CD4-positive, alpha-beta T cell treated with Interleukin-21 for 1 hour (primary cell): ENCODE results near the gene FTCD.
"Not testable (repeated sequence)": the region's sequence is repeated elsewhere in the genome, so short reads cannot be mapped to it uniquely, and the experiment has no call there.

Experiments used
- DNase-seq: peaks from one replicate; pipeline ENCODE4 v3.0.0-alpha.2; 2020

FTCD gene

DNA sequence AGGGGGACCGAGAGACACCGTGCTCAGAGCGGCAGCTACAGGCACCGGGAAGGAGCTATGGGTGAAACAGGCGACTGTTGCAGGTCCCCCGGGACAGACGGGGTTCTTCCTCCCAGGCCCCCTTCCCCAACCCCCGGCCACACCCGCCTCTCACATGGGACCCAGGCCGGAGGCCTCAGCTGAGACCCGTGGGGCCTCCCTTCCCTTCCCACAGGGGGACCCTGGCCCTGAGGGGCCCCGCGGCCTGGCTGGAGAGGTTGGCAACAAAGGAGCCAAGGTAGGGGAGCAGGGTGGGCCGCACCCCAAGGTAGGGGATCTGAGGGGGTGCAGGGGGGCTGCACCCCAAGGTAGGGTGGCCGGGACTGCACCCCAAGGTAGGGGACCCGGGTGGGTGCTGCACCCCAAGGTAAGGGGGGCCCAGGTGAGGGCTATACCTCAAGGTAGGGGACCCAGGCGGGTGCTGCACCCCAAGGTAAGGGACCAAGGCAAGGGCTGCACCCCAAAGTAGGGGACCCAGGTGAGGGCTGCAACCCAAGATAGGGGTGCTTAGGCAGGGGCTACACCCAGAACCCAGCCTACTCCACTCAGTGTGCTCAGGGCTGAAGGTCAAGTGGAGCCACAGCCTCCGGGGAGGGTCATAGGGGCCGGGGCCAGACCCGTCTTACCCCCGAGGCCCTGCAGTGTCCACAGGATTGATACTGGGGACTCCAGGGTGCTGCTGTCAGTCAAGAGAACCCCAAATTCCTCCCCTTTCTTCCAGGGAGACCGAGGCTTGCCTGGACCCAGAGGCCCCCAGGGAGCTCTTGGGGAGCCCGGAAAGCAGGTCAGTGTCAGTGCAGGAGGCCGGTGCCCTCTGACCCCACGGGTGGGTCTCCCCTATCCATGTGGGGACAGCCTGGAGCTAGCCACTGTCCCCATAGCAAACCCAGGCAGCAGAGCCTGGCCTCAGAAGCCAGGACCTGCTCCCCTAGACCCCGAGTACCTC, 34.8 kb downstream of the FTCD start:
- no peak for DNase-seq

DNA sequence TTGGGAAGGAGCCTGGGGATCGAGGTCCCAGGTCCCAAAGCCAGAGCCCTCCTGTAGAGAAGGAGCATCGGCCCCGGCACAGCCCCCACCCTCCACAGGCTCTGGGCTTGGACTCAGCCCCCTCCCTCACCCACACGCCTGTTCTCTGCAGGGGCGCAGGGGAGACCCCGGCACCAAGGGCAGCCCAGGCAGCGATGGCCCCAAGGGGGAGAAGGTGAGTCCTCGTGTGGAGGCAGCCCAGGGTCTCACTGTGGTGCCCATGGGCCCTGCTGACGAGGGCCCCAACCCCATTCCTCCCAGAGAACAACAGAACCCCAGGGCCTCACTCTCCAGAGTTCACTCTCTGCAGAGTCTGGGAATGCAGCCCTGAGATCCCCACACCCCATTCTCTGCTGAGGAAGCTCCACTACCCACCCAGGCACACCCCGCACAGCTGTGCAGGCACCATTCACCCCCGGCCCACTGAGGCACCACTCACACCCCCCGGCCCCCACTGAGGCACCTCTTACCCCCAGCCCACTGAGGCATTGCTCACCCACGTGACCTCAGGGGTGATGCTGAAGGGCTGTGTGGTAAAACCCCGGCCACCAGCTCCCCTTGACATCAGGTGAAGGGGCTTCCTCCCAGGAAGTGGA, 35.6 kb downstream of the FTCD start:
- no peak for DNase-seq

- DNase-seq: no peak
Observed at GRCh38 chr21:46119144-46119636, 36.2 kb downstream of the FTCD start.

- DNase-seq: no peak
Observed at GRCh38 chr21:46118316-46119143, 36.8 kb downstream of the FTCD start.

GRCh38 chr21:46117586-46118315, 37.6 kb downstream of the FTCD start:
- no peak for DNase-seq

- no peak for DNase-seq
Observed at GRCh38 chr21:46116776-46117585, 38.4 kb downstream of the FTCD start.

DNA sequence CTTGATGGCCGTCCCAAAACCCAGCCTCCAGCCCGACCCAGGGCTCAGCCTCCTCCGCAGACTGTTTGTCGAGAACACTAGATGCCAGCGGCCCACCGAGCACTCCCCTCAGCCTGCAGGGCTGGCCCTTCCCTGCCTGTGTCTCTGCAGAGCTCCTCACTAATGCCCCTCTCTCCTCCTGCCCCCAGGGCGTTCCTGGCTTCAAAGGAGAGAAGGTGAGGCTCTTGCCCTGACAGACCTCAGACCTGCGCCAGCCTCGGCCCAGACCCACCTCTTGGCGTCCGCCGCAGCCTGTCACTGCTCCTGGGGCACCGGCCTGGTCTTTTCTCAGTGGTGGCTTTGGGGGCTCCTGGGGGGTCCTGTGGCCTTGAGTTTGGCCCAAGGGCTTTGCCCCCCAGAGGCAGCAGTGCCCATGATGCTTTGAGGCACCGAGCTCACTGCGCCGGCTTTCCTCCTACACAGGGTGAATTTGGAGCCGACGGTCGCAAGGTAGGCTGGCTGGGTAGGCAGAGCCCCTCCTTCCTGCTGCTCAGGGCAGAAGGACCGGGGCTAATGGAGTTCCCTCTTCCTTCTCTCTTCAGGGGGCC, 39.1 kb downstream of the FTCD start:
- no peak for DNase-seq

- DNase-seq: no peak
Observed at GRCh38 chr21:46115441-46116188, 39.8 kb downstream of the FTCD start.

DNA sequence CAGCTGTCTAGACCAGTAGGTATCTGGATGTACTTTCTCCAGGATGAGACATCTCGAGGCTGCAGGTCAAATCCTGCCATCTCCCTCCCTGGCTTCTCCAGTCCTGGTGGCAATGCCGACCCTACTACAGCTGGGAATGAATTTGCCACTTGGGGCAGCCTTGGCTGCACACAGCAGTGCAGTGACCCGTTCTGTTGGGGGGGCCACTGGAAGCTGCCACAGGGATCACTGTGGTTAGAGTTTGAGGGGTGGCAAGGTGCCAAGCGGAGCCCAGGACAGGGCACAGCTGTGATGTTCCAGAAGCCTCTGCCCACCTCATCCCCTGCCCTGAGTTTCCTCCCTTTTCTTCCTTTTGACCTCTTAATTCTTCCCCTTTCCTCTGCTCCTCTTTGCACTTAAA, 40.4 kb downstream of the FTCD start:
- DNase-seq: no peak

- no peak for DNase-seq
Observed at GRCh38 chr21:46113497-46114176, 41.7 kb downstream of the FTCD start.

- DNase-seq: no peak
Observed at GRCh38 chr21:46112725-46113215, 42.6 kb downstream of the FTCD start.

GRCh38 chr21:46111857-46112724, 43.3 kb downstream of the FTCD start:
- no peak for DNase-seq

DNA sequence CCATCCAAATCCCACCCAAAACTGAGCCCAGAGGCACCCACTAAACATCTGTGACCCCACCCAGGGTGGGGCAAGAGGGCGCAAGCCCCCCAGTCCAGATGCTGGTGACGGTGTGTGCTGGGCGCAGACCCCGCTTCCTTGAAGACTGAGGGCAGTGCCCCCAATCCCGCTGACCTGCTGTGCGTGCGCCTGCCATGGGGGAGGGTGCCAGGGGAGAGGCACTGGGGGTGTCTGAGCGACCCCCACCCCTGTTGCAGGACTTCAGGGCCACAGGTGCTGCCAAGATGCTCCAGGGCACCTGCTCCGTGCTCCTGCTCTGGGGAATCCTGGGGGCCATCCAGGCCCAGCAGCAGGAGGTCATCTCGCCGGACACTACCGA, 44.2 kb downstream of the FTCD start:
- DNase-seq: no peak

DNA sequence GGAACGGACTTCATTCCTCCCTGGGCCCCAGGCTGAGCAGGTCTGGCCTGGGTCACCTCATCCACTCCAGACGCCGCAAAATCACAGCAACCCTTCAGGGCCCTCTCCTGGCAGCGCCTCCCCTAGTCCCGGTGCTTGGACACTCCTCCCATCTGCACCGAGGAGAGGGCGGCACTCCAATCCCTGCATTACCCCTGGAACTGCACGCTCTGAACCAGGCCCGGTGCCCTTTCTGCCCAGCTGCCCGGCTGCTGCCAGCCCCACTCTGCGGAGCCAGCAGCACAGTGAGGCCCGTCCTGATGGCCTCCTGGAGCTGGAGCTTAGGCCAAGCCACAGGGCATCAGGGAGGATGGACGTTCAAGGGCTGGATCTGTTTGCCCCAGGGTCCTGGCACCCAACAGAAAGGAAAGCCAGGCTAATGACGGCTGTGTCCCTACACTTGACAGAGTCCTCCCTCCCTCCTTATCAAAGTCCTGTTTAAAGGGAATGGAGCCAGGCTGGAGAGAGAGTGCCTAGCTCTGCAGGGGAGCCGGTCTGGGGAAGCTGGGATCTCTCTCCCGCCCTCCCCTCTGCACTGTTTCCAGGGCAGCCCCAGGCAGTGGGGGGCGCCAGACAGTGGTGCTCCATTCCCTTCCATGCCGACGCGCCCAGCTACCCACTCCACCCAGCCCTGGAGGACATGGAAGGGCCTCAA, 44.7 kb downstream of the FTCD start:
- no peak for DNase-seq

- no peak for DNase-seq
Observed at GRCh38 chr21:46109313-46110221, 45.8 kb downstream of the FTCD start.

GRCh38 chr21:46108827-46109312, 46.5 kb downstream of the FTCD start:
- no peak for DNase-seq

DNA sequence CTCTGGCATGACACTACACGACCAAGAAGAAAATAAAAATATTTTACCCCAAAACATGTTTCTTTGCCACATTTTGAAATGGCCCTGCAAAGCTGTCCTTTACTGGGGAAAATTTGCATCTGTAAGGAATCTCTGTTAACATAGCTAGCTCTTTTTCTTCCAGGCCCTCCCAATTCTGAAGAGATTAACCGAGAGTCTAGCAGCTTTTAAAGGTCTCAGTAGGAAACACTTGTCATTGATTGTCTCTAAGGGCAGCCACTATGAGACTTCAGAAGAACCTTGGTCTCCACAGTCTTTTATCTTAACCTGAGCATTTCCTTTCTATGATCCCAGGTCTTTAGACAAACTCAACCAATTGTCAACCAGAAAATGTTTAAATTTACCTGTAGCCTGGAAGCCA, 48.0 kb downstream of the FTCD start:
- DNase-seq: not testable (repeated sequence)
